ENCODE data around the gene HES2. TPM values are rescaled to one million over a fixed set of nuclear protein-coding genes. Genes with fewer than 3 reads are reported as not detected.

The HES2 gene
- total and polyA plus RNA-seq, 5 donors from 2014 or later: not detected

DNA sequence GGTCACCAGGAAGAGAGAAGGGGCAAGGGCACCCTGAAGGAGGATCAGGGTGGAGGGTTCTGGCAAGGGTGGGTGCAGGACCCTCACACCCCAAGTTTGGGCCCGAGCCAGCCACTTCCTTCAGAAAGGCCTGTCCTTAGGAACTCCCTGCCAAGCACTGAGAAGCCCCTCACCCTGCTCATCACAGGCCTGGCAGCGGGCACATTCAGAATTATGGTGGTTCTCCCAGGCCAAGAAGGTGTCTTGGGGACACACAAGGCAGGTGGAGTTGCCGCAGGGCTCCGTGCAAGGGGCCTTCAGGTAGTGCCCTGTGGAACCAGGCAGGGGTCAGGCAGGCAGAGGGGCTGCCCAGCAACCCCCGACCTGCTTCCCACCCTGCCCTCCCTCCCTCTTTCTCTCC lies 45.2 kb upstream of the HES2 start:
- H3K27ac Mint-ChIP-seq: peak overlapping the region; percentile 93 to 99 (median 98)
- Histone ChIP-seq H3K36me3 (ENCODE audit: control insufficient read depth, insufficient read depth, low read length) (peaks cover 21% of the 10 kb centered on the region), H3K9me3 (ENCODE audit: control insufficient read depth in 2 of 2, low read length in 2 of 2) (no peaks in the 10 kb centered on the region), H3K4me3 (ENCODE audit: low read depth, low read length) (peak overlapping the region; percentile 78), H3K27me3 (ENCODE audit: control insufficient read depth, insufficient read depth, low read length) (no peaks in the 10 kb centered on the region), H3K27ac (ENCODE audit: insufficient read depth, low read length, poor library complexity, severe bottlenecking) (peak overlapping the region; percentile 97), H3K4me1 (ENCODE audit: control insufficient read depth, insufficient read depth, low read length, poor library complexity, severe bottlenecking) (peaks cover 68% of the 10 kb centered on the region)
- no peak for ATAC-seq (ENCODE audit: low read depth in 2 of 2)
- peaks cover 0 to 61% (median 29%) of the 10 kb centered on the region in 4 donors for H3K4me1 Mint-ChIP-seq
- H3K36me3 Mint-ChIP-seq: peaks cover 14% of the 10 kb centered on the region
- H3K9me3 Mint-ChIP-seq: no peaks in the 10 kb centered on the region
- H3K27me3 Mint-ChIP-seq: peaks cover 8% of the 10 kb centered on the region
- peak in 1 of 3 donors; percentile 21 for DNase-seq
- peak overlapping the region; percentile 92 to 98 (median 96) for H3K4me3 Mint-ChIP-seq

DNA sequence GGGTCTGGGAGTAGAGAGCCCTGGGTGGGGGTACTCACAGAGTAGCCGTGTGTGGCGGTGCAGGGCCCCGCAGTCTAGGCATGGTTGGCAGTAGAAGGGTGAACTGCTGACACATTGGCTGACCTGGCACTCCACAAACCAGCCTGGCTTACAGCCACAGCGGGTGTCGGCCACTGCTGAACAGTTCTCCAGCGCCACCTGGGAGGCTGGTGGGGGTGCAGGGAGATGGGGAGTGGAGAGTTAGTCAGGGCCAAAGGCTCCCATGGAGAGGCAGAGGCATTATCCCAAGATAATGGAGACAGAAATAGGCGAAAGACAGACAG lies 44.8 kb upstream of the HES2 start:
- H3K4me1 Mint-ChIP-seq: peaks cover 0 to 65% (median 31%) of the 10 kb centered on the region in 4 donors
- no peaks in the 10 kb centered on the region for H3K27me3 ChIP-seq (ENCODE audit: control insufficient read depth, insufficient read depth, low read length)
- H3K27ac ChIP-seq (ENCODE audit: insufficient read depth, low read length, poor library complexity, severe bottlenecking): peak overlapping the region; percentile 97
- H3K27ac Mint-ChIP-seq: peak overlapping the region; percentile 93 to 99 (median 98)
- H3K9me3 ChIP-seq (ENCODE audit: control insufficient read depth in 2 of 2, low read length in 2 of 2): no peaks in the 10 kb centered on the region
- H3K4me1 ChIP-seq (ENCODE audit: control insufficient read depth, insufficient read depth, low read length, poor library complexity, severe bottlenecking): peaks cover 72% of the 10 kb centered on the region
- DNase-seq: peak in 1 of 3 donors; percentile 59
- peaks cover 21% of the 10 kb centered on the region for H3K36me3 ChIP-seq (ENCODE audit: control insufficient read depth, insufficient read depth, low read length)
- peak overlapping the region; percentile 92 to 98 (median 96) for H3K4me3 Mint-ChIP-seq
- H3K9me3 Mint-ChIP-seq: no peaks in the 10 kb centered on the region
- H3K27me3 Mint-ChIP-seq: peaks cover 8% of the 10 kb centered on the region
- H3K4me3 ChIP-seq (ENCODE audit: low read depth, low read length): peak overlapping the region; percentile 78
- H3K36me3 Mint-ChIP-seq: peaks cover 14% of the 10 kb centered on the region
- ATAC-seq (ENCODE audit: low read depth in 2 of 2): no peak

DNA sequence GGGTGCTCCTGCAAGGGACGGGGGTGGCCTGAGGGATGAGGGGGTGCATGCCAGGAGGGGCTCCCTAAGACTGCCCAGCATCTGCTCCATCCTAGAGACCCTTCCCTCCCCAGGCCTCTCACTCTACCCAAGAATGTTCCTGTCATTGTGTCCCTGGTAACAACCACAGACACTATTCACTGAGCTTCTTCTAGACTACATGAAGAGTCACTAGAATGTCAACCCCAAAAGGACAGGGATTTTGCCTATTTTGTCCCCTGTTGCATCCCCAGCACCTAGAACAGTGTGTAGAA lies 43.3 kb upstream of the HES2 start:
- H3K27me3 ChIP-seq (ENCODE audit: control insufficient read depth, insufficient read depth, low read length): no peaks in the 10 kb centered on the region
- ATAC-seq (ENCODE audit: low read depth in 2 of 2) (no peak), DNase-seq (no peak)
- H3K4me1 Mint-ChIP-seq: peaks cover 0 to 70% (median 34%) of the 10 kb centered on the region in 4 donors
- peak overlapping the region; percentile 39 to 99 (median 97) for H3K27ac Mint-ChIP-seq
- no peaks in the 10 kb centered on the region for H3K9me3 ChIP-seq (ENCODE audit: control insufficient read depth in 2 of 2, low read length in 2 of 2)
- H3K9me3 Mint-ChIP-seq: no peaks in the 10 kb centered on the region
- peak overlapping the region; percentile 97 for H3K27ac ChIP-seq (ENCODE audit: insufficient read depth, low read length, poor library complexity, severe bottlenecking)
- peaks cover 14% of the 10 kb centered on the region for H3K36me3 Mint-ChIP-seq
- H3K4me1 ChIP-seq (ENCODE audit: control insufficient read depth, insufficient read depth, low read length, poor library complexity, severe bottlenecking): peaks cover 74% of the 10 kb centered on the region
- peaks cover 8% of the 10 kb centered on the region for H3K27me3 Mint-ChIP-seq
- H3K36me3 ChIP-seq (ENCODE audit: control insufficient read depth, insufficient read depth, low read length): peaks cover 21% of the 10 kb centered on the region
- H3K4me3 ChIP-seq (ENCODE audit: low read depth, low read length): peak overlapping the region; percentile 41
- H3K4me3 Mint-ChIP-seq: peak overlapping the region; percentile 70 to 97 (median 78)

DNA sequence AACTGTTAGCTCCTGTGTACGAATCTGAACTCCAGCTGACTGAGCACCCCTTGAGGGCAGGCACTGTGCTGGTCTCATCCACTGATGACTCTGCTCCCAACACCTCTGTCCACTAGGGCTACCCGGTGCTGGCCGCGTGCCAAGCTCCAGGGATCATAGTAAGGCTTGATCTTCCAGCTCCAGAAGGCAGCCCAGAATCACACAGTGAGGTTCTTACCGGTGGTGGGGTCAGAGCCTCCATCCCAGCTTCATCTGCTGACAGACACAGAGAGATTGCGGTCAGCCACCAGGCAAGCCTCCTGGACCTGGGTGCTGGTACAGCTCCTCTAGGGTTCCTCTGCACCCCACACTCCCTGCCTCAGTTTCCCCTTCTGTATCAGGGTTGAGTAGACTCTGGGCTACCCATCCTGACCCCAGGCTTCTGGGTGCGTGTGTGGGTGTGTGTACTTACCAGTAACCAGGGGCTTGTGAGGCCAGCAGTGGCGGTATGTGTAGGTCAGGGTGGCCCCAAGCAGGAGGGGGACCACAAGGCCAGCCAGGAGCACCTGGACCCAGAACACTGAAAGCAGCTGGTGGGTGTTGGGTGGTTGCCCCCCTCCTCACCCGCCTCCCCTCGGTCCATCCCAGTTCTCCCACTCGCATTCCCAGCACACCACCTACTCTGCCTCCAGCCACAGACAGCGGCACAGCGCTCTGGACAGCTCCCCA lies 42.8 kb upstream of the HES2 start:
- Histone ChIP-seq H3K36me3 (ENCODE audit: control insufficient read depth, insufficient read depth, low read length) (peaks cover 21% of the 10 kb centered on the region), H3K9me3 (ENCODE audit: control insufficient read depth in 2 of 2, low read length in 2 of 2) (no peaks in the 10 kb centered on the region), H3K27ac (ENCODE audit: insufficient read depth, low read length, poor library complexity, severe bottlenecking) (peak overlapping the region; percentile 97), H3K4me3 (ENCODE audit: low read depth, low read length) (peak overlapping the region; percentile 41), H3K27me3 (ENCODE audit: control insufficient read depth, insufficient read depth, low read length) (no peaks in the 10 kb centered on the region), H3K4me1 (ENCODE audit: control insufficient read depth, insufficient read depth, low read length, poor library complexity, severe bottlenecking) (peaks cover 74% of the 10 kb centered on the region)
- Mint-ChIP-seq H3K36me3 (peaks cover 14% of the 10 kb centered on the region), H3K27me3 (peaks cover 9% of the 10 kb centered on the region), H3K27ac (peak overlapping the region; percentile 91 to 99 (median 97)), H3K9me3 (no peaks in the 10 kb centered on the region), H3K4me3 (peak overlapping the region; percentile 54 to 97 (median 68)), H3K4me1 (peaks cover 0 to 69% (median 34%) of the 10 kb centered on the region in 4 donors)
- no peak for ATAC-seq (ENCODE audit: low read depth in 2 of 2)
- no peak for DNase-seq

DNA sequence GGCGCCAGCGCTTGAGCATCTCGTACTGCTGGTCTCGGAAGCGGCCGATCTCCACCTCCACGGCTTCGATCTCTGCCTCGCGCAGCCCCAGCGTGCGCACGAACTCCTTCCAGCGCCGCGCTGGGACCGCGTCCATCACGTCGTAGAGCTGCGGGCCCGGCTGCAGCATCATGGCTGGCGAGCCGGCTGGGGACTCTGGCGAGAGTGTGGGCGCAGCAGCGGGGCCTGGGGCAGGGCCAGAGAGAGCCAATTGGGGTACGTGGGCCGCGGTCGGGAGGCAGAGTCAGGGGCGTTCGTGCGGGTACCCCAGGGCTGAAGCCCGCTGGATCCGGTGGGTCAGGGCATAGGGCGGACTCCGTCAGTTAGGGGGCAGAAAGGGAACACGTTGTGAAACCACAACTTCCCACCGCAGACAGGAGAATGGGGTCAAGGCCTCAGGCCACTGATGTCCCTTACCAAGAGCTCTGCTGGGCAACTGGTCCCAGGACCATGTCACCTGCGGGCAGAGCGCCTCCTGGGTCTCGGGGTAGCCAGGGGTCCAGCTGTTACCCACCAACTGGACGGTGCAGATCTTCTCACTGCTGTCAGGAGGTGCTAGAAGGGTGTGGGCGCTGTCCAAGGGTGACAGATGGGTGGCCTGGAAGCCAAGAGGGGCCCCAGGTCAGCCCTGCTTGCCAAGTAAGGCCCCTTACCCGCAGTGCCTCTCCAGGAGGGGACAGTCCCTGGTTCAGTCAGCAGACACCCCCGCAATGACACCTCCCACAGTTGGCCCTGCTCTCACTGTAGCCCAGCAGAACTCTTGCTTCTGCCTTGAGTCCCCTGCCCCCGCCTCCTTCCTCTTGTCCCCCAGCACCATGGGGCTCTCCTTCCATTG lies 42.1 kb upstream of the HES2 start:
- Mint-ChIP-seq H3K4me1 (peaks cover 0 to 68% (median 34%) of the 10 kb centered on the region in 4 donors), H3K27ac (peak overlapping the region; percentile 86 to 97 (median 91)), H3K36me3 (peaks cover 14% of the 10 kb centered on the region), H3K27me3 (peaks cover 13% of the 10 kb centered on the region), H3K4me3 (peak overlapping the region; percentile 54 to 97 (median 68)), H3K9me3 (no peaks in the 10 kb centered on the region)
- no peaks in the 10 kb centered on the region for H3K27me3 ChIP-seq (ENCODE audit: control insufficient read depth, insufficient read depth, low read length)
- H3K27ac ChIP-seq (ENCODE audit: insufficient read depth, low read length, poor library complexity, severe bottlenecking): peak overlapping the region; percentile 97
- DNase-seq: peak in 1 of 3 donors; percentile 22
- ATAC-seq (ENCODE audit: low read depth in 2 of 2): no peak
- H3K9me3 ChIP-seq (ENCODE audit: control insufficient read depth in 2 of 2, low read length in 2 of 2): no peaks in the 10 kb centered on the region
- no peak overlapping the region for H3K4me3 ChIP-seq (ENCODE audit: low read depth, low read length)
- peaks cover 21% of the 10 kb centered on the region for H3K36me3 ChIP-seq (ENCODE audit: control insufficient read depth, insufficient read depth, low read length)
- peaks cover 71% of the 10 kb centered on the region for H3K4me1 ChIP-seq (ENCODE audit: control insufficient read depth, insufficient read depth, low read length, poor library complexity, severe bottlenecking)

DNA sequence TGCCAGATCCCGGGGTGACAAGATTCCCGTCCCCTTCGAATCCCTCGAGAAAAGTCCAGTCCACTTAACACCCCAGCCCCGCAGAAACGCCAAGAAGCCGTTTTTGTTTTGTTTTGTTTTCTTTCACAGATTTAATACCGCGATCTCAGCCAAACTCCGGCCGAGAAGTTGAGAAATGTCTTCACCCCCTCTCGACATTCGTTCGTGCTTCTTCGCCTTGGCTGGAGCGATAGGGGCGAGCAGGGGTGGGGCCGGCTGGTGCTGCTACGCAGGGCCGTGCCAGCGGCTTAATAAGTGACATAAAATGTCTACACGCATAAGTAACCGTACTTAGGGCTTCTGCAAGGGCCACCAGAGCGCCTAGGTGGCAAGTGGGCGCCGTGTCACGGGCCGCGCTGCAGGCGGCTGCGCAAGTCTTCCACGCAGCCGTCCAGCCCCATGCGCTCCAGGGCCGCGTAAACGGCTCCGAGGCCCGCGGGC lies 41.4 kb upstream of the HES2 start:
- peak overlapping the region; percentile 61 for H3K4me3 ChIP-seq (ENCODE audit: low read depth, low read length)
- peak overlapping the region; percentile 97 for H3K27ac ChIP-seq (ENCODE audit: insufficient read depth, low read length, poor library complexity, severe bottlenecking)
- peaks cover 21% of the 10 kb centered on the region for H3K36me3 ChIP-seq (ENCODE audit: control insufficient read depth, insufficient read depth, low read length)
- DNase-seq: no peak
- peak overlapping the region; percentile 97 to 98 (median 98) for H3K27ac Mint-ChIP-seq
- ATAC-seq (ENCODE audit: low read depth in 2 of 2): no peak
- H3K4me1 ChIP-seq (ENCODE audit: control insufficient read depth, insufficient read depth, low read length, poor library complexity, severe bottlenecking): peaks cover 64% of the 10 kb centered on the region
- no peaks in the 10 kb centered on the region for H3K27me3 ChIP-seq (ENCODE audit: control insufficient read depth, insufficient read depth, low read length)
- H3K36me3 Mint-ChIP-seq: peaks cover 18% of the 10 kb centered on the region
- peaks cover 17% of the 10 kb centered on the region for H3K27me3 Mint-ChIP-seq
- H3K4me1 Mint-ChIP-seq: peaks cover 0 to 66% (median 36%) of the 10 kb centered on the region in 4 donors
- H3K4me3 Mint-ChIP-seq: peak overlapping the region; percentile 86 to 95 (median 93)
- H3K9me3 Mint-ChIP-seq: no peaks in the 10 kb centered on the region
- no peaks in the 10 kb centered on the region for H3K9me3 ChIP-seq (ENCODE audit: control insufficient read depth in 2 of 2, low read length in 2 of 2)

DNA sequence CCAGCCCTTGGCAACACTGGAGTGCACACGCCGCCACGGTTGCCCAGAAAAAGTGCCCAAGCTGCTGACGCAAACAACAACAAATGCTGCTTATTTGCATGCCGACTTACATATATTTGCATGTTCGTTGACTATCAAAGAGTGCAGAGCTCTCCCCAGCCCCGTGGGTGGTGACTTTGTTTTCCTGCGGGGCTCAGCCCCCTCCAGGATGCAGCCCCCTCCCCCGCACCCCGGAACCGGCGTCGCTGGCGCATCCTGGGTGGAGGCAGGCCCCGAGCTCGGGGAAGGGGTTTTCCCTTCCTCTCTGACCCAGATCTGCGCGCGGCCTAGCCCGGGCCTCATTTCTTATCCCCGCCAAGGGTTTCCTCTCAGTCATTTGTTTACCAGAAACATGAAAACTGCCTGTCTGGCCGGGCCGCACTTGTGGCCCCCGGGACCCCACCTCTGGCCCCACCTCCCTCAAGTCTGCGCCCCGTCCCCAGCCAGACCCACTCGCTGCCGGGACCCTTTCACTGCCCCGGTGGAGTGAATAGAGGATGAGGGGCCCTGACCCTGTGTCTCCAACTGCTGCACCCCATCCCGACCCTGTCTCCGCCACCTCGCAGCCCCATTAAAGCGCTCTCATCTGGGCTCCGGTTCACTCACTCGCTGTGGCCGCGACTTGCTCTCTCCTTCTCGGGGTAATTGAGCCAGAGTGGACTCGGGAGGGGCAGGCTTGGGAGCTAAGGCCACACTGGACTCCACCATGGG lies 40.8 kb upstream of the HES2 start:
- peak; percentile 82 for ATAC-seq (ENCODE audit: low read depth in 2 of 2)
- H3K9me3 Mint-ChIP-seq: peaks cover 0 to 1% (median 0%) of the 10 kb centered on the region in 7 donors
- H3K4me1 ChIP-seq (ENCODE audit: control insufficient read depth, insufficient read depth, low read length, poor library complexity, severe bottlenecking): peaks cover 61% of the 10 kb centered on the region

More for the DNA sequence above, 40.8 kb upstream of the HES2 start:
- peaks cover 0 to 66% (median 36%) of the 10 kb centered on the region in 4 donors for H3K4me1 Mint-ChIP-seq
- Histone ChIP-seq H3K27me3 (ENCODE audit: control insufficient read depth, insufficient read depth, low read length) (no peaks in the 10 kb centered on the region), H3K9me3 (ENCODE audit: control insufficient read depth in 2 of 2, low read length in 2 of 2) (no peaks in the 10 kb centered on the region), H3K27ac (ENCODE audit: insufficient read depth, low read length, poor library complexity, severe bottlenecking) (peak overlapping the region; percentile 97), H3K4me3 (ENCODE audit: low read depth, low read length) (peak overlapping the region; percentile 61), H3K36me3 (ENCODE audit: control insufficient read depth, insufficient read depth, low read length) (peaks cover 21% of the 10 kb centered on the region)
- H3K36me3 Mint-ChIP-seq: peaks cover 18% of the 10 kb centered on the region
- H3K27ac Mint-ChIP-seq: peak overlapping the region; percentile 97 to 98 (median 98)
- peaks cover 17% of the 10 kb centered on the region for H3K27me3 Mint-ChIP-seq
- H3K4me3 Mint-ChIP-seq: peak overlapping the region; percentile 86 to 95 (median 93)
- peak; percentile 89 to 95 (median 90) for DNase-seq
